Spleen (tissue), 11 donors: Measurements from ENCODE around the gene CANX. TPM values are rescaled to one million over a fixed set of nuclear protein-coding genes. Genes with fewer than 3 reads are reported as not detected.
A peak's percentile ranks its signal among the peaks of the same experiment; 100 is the strongest.

Experiments used
- DNase-seq: peaks from one replicate; pipeline ENCODE4 v3.0.0-alpha.2; 2020
- H3K27ac ChIP-seq, 8 donors: fragments of 200-600 bp; sonication (generic) in 7 of 8; 1 replicate in 4 of 8; 2 replicates in 4 of 8; pipeline versions ENCODE4 v1.5.0 to v1.8.0; 2016 to 2021; ENCODE audit warnings: inconsistent platforms in 4 of 8, mild to moderate bottlenecking in 4 of 8, moderate library complexity in 1 of 8
- H3K27me3 ChIP-seq, 7 donors: fragments of 200-600 bp; sonication (generic) in 6 of 7; replicated peaks in 1 of 7; 1 replicate in 4 of 7; 2 replicates in 3 of 7; pipeline versions ENCODE4 v1.5.0 to v1.8.0; 2016 to 2021; ENCODE audit warnings: inconsistent platforms in 3 of 7, mild to moderate bottlenecking in 1 of 7
- H3K36me3 ChIP-seq, 6 donors: fragments of 200-600 bp; sonication (generic) in 5 of 6; 1 replicate in 4 of 6; 2 replicates in 2 of 6; pipeline versions ENCODE4 v1.5.0 to v1.8.0; 2016 to 2021; ENCODE audit warnings: inconsistent platforms in 2 of 6
- H3K4me1 ChIP-seq, 6 donors: fragments of 200-600 bp; sonication (generic) in 5 of 6; 1 replicate in 3 of 6; 2 replicates in 3 of 6; pipeline versions ENCODE4 v1.5.0 to v1.8.0; 2016 to 2021; ENCODE audit warnings: inconsistent platforms in 3 of 6
- H3K4me3 ChIP-seq, 8 donors: fragments of 200-600 bp; sonication (generic) in 7 of 8; 1 replicate in 4 of 8; 2 replicates in 4 of 8; pipeline versions ENCODE4 v1.5.0 to v1.8.0; 2016 to 2021; ENCODE audit warnings: inconsistent platforms in 4 of 8, mild to moderate bottlenecking in 4 of 8, moderate library complexity in 2 of 8
- H3K9me3 ChIP-seq, 8 donors: fragments of 200-600 bp; sonication (generic) in 7 of 8; 1 replicate in 4 of 8; 2 replicates in 4 of 8; pipeline versions ENCODE4 v1.5.0 to v1.8.0; 2016 to 2021; ENCODE audit warnings: inconsistent platforms in 4 of 8
- POLR2A ChIP-seq, 3 donors: fragments of 450-650 bp; IDR thresholded peaks; one replicate each; pipeline ENCODE4 v1.5.1; 2017; ENCODE audit warnings: antibody characterized with exemption in 3 of 3, mild to moderate bottlenecking in 1 of 3
- POLR2AphosphoS5 ChIP-seq, 3 donors: sonication (generic); formaldehyde crosslinking; IDR thresholded peaks; one replicate each; pipeline ENCODE4 v1.5.1; 2017; ENCODE audit warnings: antibody characterized with exemption in 3 of 3
- WGBS, 5 donors: extraction: QIAGEN DNeasy Blood & Tissue Kit in 3 of 5; methylation state at CpG; one replicate each; pipeline versions ENCODE4 v1.1.5 to v1.1.7; 2013 to 2018; 5-methylcytosine and 5-hydroxymethylcytosine counted together
- intact Hi-C: fragments of 100-400 bp; cut with DNase I; formaldehyde crosslinking; loops from one replicate; pipeline ENCODE4 v1.15.0; 2023; ENCODE audit warnings: low total_unique reads
- polyA plus RNA-seq, 3 donors: library from polyadenylated mRNA; stranded (reverse); fragments of 200-250 nt; gene quantifications; one replicate each; pipeline ENCODE4 v1.2.1, GENCODE V29; 2013
- total RNA-seq, 7 donors: library from RNA; depleted of rRNA in 3 of 7; stranded (reverse); fragments of >200 nt in 3 of 7; fragmentation: NEBNext Ultra II Directional in 4 of 7; extraction: Animal tissue kit (Norgen Biotek cat#: 25700) in 4 of 7; gene quantifications; one replicate each; pipeline versions ENCODE4 v1.1.0 to v1.2.1, GENCODE V29; 2016 to 2021
- TF ChIP-seq, protein P1 (sequence below), 11 experiments: fragments of 200-600 bp in 7 of 11; fragments of 450-650 bp in 4 of 11; sonication (generic) in 4 of 11; IDR thresholded peaks in 8 of 11; conservative IDR thresholded peaks in 3 of 11; 1 replicate in 7 of 11; 2 replicates in 4 of 11; pipeline versions ENCODE4 v1.4.0 to v1.8.0; 2016 to 2021; ENCODE audit warnings: antibody characterized with exemption in 11 of 11, inconsistent platforms in 4 of 11, mild to moderate bottlenecking in 1 of 11
- donor health status: healthy with polysubstance abuse.
- donor health status: DM: no; HTN: no; CAD: no; lungs with moderate emphysema.
- donor health status: DM: no; HTN: no; CAD: no.
- donor health status: Bipolar disorder and iron deficiency.
- donor health status: healthy.
- donor health status: DM: no; HTN: no; CAD: no.
- donor health status: DM: yes; HTN: yes; CAD: no.

CANX gene
- total and polyA plus RNA-seq, 10 donors, result 36.5 to 470 (median 282) TPM

DNA sequence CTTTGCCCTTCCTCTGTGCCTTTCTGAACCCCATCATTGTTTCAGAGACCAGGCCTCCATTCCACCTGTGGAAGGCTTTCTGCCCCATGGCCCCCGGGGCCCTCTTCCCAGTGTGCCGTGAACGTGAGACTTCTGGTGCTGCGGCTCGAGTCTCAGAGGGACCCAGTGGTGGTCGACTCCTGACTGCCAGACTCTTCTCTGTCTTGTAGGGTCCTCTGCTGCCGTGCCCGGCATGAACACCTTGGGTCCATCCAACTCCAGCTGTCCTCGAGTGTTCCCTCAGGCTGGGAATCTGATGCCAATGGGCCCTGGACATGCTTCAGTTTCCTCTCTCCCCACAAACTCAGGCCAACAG, 74.9 kb downstream of the CANX start:
- Histone ChIP-seq H3K27ac (no peak overlapping the region), H3K27me3 (no peaks in the 10 kb centered on the region), H3K4me3 (no peak overlapping the region), H3K9me3 (no peaks in the 10 kb centered on the region), H3K4me1 (peaks cover 0 to 68% (median 20%) of the 10 kb centered on the region in 6 donors), H3K36me3 (peaks cover 4 to 100% (median 91%) of the 10 kb centered on the region in 6 donors)
- intact Hi-C loops, result no loop called here
- TF ChIP-seq POLR2A (IDR thresholded peaks at IDR 0.05), result no peak
- TF ChIP-seq POLR2AphosphoS5 (IDR thresholded peaks at IDR 0.05), result no peak
- TF ChIP-seq, protein P1, sequence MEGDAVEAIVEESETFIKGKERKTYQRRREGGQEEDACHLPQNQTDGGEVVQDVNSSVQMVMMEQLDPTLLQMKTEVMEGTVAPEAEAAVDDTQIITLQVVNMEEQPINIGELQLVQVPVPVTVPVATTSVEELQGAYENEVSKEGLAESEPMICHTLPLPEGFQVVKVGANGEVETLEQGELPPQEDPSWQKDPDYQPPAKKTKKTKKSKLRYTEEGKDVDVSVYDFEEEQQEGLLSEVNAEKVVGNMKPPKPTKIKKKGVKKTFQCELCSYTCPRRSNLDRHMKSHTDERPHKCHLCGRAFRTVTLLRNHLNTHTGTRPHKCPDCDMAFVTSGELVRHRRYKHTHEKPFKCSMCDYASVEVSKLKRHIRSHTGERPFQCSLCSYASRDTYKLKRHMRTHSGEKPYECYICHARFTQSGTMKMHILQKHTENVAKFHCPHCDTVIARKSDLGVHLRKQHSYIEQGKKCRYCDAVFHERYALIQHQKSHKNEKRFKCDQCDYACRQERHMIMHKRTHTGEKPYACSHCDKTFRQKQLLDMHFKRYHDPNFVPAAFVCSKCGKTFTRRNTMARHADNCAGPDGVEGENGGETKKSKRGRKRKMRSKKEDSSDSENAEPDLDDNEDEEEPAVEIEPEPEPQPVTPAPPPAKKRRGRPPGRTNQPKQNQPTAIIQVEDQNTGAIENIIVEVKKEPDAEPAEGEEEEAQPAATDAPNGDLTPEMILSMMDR (IDR thresholded peaks at IDR 0.05 in 8 of 11, conservative IDR thresholded peaks at IDR 0.05 in 3 of 11), result no peak
- peak; percentile 53 for DNase-seq
- 92 to 98% (median 95%) methylated on average over 5 to 9 of the region's 9 CpGs for WGBS, 5 donors

DNA sequence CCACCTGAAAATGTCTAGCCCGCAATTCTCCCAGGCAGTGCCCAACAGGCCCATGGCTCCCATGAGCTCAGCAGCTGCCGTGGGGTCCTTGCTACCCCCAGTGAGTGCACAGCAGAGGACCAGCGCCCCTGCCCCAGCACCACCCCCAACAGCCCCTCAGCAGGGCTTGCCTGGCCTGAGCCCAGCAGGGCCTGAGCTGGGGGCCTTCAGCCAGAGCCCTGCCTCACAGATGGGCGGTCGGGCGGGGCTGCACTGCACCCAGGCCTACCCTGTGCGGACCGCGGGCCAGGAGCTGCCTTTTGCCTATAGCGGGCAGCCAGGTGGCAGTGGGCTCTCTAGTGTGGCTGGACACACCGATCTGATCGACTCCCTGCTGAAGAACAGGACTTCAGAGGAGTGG, 75.7 kb downstream of the CANX start:
- peak; percentile 71 for DNase-seq
- TF ChIP-seq, protein P1 (IDR thresholded peaks at IDR 0.05 in 8 of 11, conservative IDR thresholded peaks at IDR 0.05 in 3 of 11), result no peak
- TF ChIP-seq POLR2A (IDR thresholded peaks at IDR 0.05) (no peak), POLR2AphosphoS5 (IDR thresholded peaks at IDR 0.05) (peak in 1 of 3 donors; percentile 54)
- Histone ChIP-seq H3K4me3 (no peak overlapping the region), H3K27ac (no peak overlapping the region), H3K9me3 (no peaks in the 10 kb centered on the region), H3K27me3 (no peaks in the 10 kb centered on the region), H3K4me1 (peaks cover 0 to 68% (median 16%) of the 10 kb centered on the region in 6 donors), H3K36me3 (peaks cover 4 to 100% (median 91%) of the 10 kb centered on the region in 6 donors)
- 97 to 100% (median 98%) methylated on average over 6 to 12 of the region's 12 CpGs for WGBS, 5 donors
- intact Hi-C loops, result no loop called here

DNA sequence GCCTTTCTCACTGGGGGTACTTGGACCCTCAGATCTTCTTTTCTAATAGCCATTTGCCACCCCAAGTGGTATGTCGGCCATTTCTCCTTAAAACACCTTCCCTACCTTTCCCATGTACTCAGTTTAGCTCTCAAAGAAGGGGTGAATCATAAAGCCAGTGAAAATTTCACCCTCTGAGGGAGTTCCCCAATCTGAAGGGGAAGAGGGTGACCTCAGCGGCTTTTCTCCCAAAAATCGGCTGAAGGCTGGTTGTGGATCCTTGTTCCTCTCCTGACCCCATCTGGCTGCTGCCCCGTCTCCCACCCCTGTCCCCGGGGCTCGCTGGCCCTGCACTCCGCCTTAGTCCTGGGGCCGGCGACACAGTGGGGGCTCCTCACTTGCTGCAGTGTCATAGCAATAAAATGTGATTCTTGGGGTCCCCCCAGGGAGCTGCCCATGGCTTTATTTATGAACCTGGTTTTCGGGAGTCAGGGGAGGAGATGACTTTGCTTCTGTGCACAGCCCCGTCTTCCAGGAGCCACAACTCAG, 77.7 kb downstream of the CANX start:
- Histone ChIP-seq H3K36me3 (peaks cover 4 to 100% (median 80%) of the 10 kb centered on the region in 6 donors), H3K27ac (no peak overlapping the region), H3K9me3 (no peaks in the 10 kb centered on the region), H3K27me3 (no peaks in the 10 kb centered on the region), H3K4me1 (peaks cover 0 to 69% (median 19%) of the 10 kb centered on the region in 6 donors), H3K4me3 (no peak overlapping the region)
- WGBS, 5 donors, result 75 to 90% (median 85%) methylated on average over 11 of the region's 11 CpGs
- peak in 1 of 3 donors; percentile 41 for TF ChIP-seq POLR2AphosphoS5 (IDR thresholded peaks at IDR 0.05)
- TF ChIP-seq, protein P1 (IDR thresholded peaks at IDR 0.05 in 8 of 11, conservative IDR thresholded peaks at IDR 0.05 in 3 of 11), result no peak
- intact Hi-C loops, result no loop called here
- peak; percentile 41 for DNase-seq

DNA sequence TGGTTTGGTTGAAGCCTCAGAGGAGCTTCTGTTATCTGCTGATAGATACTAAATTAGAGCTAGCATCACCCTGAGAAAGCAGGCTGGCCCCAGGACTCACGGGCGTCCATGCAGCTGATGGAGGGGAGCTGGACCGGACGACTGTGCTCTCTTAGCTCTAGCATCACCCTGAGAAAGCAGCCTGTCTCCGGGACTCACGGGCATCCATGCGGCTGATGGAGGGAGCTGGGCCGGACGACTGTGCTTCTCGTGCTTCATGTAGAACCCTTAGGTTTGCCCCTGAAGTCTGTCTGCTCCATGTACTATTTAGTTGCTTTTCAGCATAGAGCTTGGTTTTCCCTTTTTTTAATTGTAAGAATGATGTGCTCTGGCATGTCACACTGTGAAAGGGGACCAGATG, 78.7 kb downstream of the CANX start:
- H3K4me1 ChIP-seq, result peaks cover 0 to 59% (median 19%) of the 10 kb centered on the region in 6 donors
- peak overlapping the region in 2 of 8 donors; percentile 5 to 24 for H3K27ac ChIP-seq
- TF ChIP-seq, protein P1 (IDR thresholded peaks at IDR 0.05 in 8 of 11, conservative IDR thresholded peaks at IDR 0.05 in 3 of 11), result no peak
- no peak for TF ChIP-seq POLR2AphosphoS5 (IDR thresholded peaks at IDR 0.05)
- TF ChIP-seq POLR2A (IDR thresholded peaks at IDR 0.05), result no peak
- H3K9me3 ChIP-seq, result no peaks in the 10 kb centered on the region
- 89 to 97% (median 93%) methylated on average over 10 of the region's 10 CpGs for WGBS, 5 donors
- no peaks in the 10 kb centered on the region for H3K27me3 ChIP-seq
- peaks cover 2 to 95% (median 70%) of the 10 kb centered on the region in 6 donors for H3K36me3 ChIP-seq
- H3K4me3 ChIP-seq, result no peak overlapping the region
- peak; percentile 58 for DNase-seq
- intact Hi-C loops, result no loop called here
